GM21528 (cell line): Measurements from ENCODE around the gene CEACAM8.
"Not testable (repeated sequence)": the region's sequence is repeated elsewhere in the genome, so short reads cannot be mapped to it uniquely, and the experiment has no call there.

ENCODE experiments used
- ATAC-seq: cut with Tn5 transposase; IDR thresholded peaks from one replicate; pipeline ENCODE4 v1.9.1; 2021; ENCODE audit warnings: mild to moderate bottlenecking, moderate library complexity; ENCODE audit not compliant: unreplicated experiment, low FRiP score

Gene CEACAM8

GRCh38 chr19:42594617-42595489 lies at the start of gene CEACAM8:
Gene CEACAM8 (minus strand): TSS chr19:42594924. CDS start chr19:42594828, 96 bp downstream.
- ATAC-seq: no peak

- ATAC-seq: not testable (repeated sequence)
These were observed 44.8 kb upstream of the CEACAM8 start for GRCh38 chr19:42639324-42640092.

GRCh38 chr19:42635233-42635539 lies 40.5 kb upstream of the CEACAM8 start:
- ATAC-seq: no peak

- ATAC-seq: no peak
These were observed 39.9 kb upstream of the CEACAM8 start for GRCh38 chr19:42634409-42635232.

- no peak for ATAC-seq
These were observed 34.5 kb upstream of the CEACAM8 start for GRCh38 chr19:42629191-42629590.

- no peak for ATAC-seq
These were observed 33.9 kb upstream of the CEACAM8 start for GRCh38 chr19:42628411-42629140.

GRCh38 chr19:42627916-42628315 lies 33.2 kb upstream of the CEACAM8 start:
- no peak for ATAC-seq

GRCh38 chr19:42626181-42626580 lies 31.5 kb upstream of the CEACAM8 start:
- ATAC-seq: no peak

GRCh38 chr19:42619271-42619670 lies 24.5 kb upstream of the CEACAM8 start:
- ATAC-seq: no peak

GRCh38 chr19:42613666-42614065 lies 18.9 kb upstream of the CEACAM8 start:
- ATAC-seq: no peak

- ATAC-seq: not testable (repeated sequence)
These were observed 15.7 kb upstream of the CEACAM8 start for GRCh38 chr19:42610401-42610915.

- no peak for ATAC-seq
These were observed 12.1 kb upstream of the CEACAM8 start for GRCh38 chr19:42606660-42607351.

- no peak for ATAC-seq
These were observed 7.2 kb upstream of the CEACAM8 start for GRCh38 chr19:42601811-42602443.

GRCh38 chr19:42596391-42597072 lies 1.8 kb upstream of the CEACAM8 start:
- no peak for ATAC-seq

- no peak for ATAC-seq
These were observed 937 bp upstream of the CEACAM8 start for GRCh38 chr19:42595550-42596172.

GRCh38 chr19:42589792-42590191 lies 4.9 kb downstream of the CEACAM8 start:
- no peak for ATAC-seq

GRCh38 chr19:42584466-42584865 lies 10.3 kb downstream of the CEACAM8 start:
- ATAC-seq: no peak

- ATAC-seq: no peak
These were observed 17.7 kb downstream of the CEACAM8 start for GRCh38 chr19:42577016-42577415.
